Urinary bladder (tissue), 4 donors: Measurements from ENCODE around the gene SRGAP3. TPM values are rescaled to one million over a fixed set of nuclear protein-coding genes. Genes with fewer than 3 reads are reported as not detected.

Source experiments
- DNase-seq: peaks from one replicate; pipeline ENCODE4 v3.0.0-alpha.2; 2015; ENCODE audit errors: extremely low spot score
- H3K27ac ChIP-seq: one replicate; pipeline ENCODE4 v1.5.1; 2013; ENCODE audit warnings: low read depth, mild to moderate bottlenecking, moderate library complexity
- H3K36me3 ChIP-seq: one replicate; pipeline ENCODE4 v1.6.1; 2013; ENCODE audit warnings: mild to moderate bottlenecking, moderate library complexity; ENCODE audit not compliant: insufficient read depth
- H3K4me1 ChIP-seq: one replicate; pipeline ENCODE4 v1.6.1; 2013; ENCODE audit warnings: mild to moderate bottlenecking, moderate library complexity; ENCODE audit not compliant: insufficient read depth
- H3K4me3 ChIP-seq: one replicate; pipeline ENCODE4 v1.5.1; 2013; ENCODE audit warnings: low read depth, low read length
- WGBS: extraction: QIAGEN DNeasy Blood & Tissue Kit; methylation state at CpG from one replicate; pipeline ENCODE4 v1.1.7; 2013; 5-methylcytosine and 5-hydroxymethylcytosine counted together
- polyA plus RNA-seq: library from polyadenylated mRNA; stranded (reverse); fragments of 200-250 nt; gene quantifications from one replicate; pipeline ENCODE4 v1.2.3, GENCODE V29; 2013
- total RNA-seq: library from RNA; depleted of rRNA; stranded (reverse); fragments of >200 nt; gene quantifications from one replicate; pipeline ENCODE4 v1.2.3, GENCODE V29; 2014
- donor health status: healthy with polysubstance abuse.
- donor health status: healthy.

Gene SRGAP3
- total and polyA plus RNA-seq, 2 donors = 3.1 to 21.4 TPM

DNA sequence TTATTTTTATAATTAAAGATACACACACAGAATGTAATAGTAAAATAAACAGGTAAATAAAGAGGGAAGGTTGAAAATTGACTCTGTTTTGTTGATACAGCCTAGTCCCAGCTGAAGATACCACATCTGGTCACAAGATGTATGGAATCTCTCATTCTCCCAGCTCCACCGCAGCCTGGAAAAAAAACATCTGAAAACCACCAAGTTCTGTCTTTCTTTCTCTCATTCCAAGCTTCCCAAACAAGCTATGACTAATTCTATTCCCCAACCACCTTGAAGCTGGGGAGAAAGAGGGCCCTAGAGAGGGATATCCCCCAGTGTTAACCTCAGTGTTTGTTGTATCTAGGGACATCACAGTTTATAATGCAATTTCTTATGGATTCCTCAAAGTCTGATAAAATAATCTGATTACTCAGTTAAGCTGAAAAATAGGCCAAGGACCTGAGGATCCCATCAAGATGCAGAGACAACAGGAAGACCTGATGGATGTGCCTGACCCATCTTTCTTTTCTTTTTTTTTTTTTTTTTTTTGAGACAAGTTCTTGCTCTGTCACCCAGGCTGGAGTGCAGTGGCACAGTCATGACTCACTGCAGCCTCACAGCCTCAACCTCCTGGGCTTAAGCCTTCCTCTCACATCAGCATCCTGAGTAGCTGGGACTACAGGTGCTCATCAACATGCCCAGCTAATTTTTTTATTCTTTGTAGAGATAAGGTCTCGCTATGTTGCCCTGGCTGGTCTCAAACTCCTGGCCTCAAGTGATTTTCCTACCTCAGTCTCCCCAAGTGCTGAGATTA is 38.1 kb downstream of the SRGAP3 start:
- Histone ChIP-seq H3K4me3 (no peak overlapping the region), H3K4me1 (no peaks in the 10 kb centered on the region), H3K36me3 (no peaks in the 10 kb centered on the region), H3K27ac (no peak overlapping the region)
- 78% methylated on average over 2 of the region's 2 CpGs for WGBS
- DNase-seq = no peak

DNA sequence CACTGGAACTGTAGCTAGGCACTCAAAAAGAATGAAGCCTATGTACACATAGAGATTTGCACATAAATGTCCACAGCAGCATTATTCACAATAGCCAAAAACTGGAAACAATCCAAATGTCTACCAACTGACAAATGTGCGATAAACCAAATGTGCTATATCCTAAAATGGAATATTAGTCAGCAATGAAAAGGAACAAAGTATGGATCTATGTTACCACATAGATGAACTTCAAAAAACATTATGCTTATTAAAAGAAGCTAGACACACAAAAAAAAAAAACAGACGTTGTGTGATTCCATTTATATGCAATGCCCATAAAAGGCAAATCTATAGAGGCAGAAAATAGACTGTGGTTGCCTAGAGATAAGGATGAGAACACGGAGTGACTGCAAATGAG is 39.7 kb downstream of the SRGAP3 start:
- H3K4me1 ChIP-seq = no peaks in the 10 kb centered on the region
- WGBS = 79% methylated on average over 3 of the region's 3 CpGs
- H3K36me3 ChIP-seq = no peaks in the 10 kb centered on the region
- DNase-seq = no peak
- H3K27ac ChIP-seq = no peak overlapping the region
- no peak overlapping the region for H3K4me3 ChIP-seq

DNA sequence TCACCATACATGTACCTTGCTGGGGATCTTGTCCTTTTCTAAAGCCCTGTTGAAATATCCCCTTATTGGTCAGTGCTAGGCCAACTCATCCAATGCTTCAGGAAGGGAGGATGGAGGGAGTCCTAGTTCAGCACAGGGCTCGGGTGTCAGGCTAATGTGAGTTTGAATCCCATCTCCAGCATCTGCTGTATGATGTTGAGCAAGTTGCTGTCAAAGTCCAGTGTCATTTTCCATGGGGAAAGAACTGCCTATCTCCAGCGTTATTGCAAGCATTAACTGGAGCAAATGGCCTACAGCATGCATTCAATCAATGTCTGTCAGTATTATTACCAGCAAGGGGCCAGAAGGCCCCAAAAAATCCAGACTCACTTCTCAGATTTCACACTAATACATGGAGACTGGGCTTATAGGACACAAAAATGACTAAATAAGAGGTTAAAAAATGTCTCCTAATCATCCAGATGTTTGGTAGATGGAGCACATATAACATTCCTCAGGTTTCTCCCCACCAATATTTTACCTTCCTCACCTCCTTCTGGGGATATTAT is 40.8 kb downstream of the SRGAP3 start:
- WGBS = 76% methylated on average over 2 of the region's 2 CpGs
- H3K4me1 ChIP-seq = no peaks in the 10 kb centered on the region

DNA sequence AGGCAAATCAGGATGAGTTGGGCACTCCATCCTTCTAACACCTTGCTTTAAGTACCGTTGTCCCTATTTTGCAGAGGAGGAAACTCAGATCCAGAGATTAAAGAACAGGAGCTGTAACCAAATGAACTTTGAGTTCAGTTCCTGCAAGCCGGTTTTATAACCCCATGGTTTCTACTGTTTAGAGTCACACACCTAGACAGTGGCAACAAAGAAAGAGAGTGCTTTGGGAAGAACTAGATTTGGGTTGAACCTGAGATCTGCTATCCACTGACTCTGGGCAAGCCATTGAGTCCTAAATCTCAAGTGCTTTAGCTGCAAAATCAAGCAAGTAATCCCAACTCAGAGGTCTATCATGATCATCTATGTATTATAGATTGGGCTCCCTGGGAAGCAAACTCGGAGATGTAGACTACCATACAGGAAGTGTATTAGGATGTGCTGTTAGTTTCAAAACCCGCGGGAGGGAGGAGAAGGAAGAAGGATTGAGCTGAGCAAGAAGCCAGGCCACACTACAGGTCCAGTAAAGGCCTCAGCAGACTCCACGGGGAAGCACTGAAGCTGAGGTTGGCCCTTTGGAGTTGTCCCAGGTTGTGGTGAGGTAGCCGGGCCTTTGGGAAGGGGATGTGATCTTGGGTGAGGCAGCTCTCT is 42.2 kb downstream of the SRGAP3 start:
- 88% methylated on average over 7 of the region's 7 CpGs for WGBS
- no peaks in the 10 kb centered on the region for H3K4me1 ChIP-seq
- H3K4me3 ChIP-seq = no peak overlapping the region
- H3K27ac ChIP-seq = no peak overlapping the region
- H3K36me3 ChIP-seq = no peaks in the 10 kb centered on the region
- DNase-seq = no peak

More for the DNA sequence above, 40.8 kb downstream of the SRGAP3 start:
- DNase-seq = no peak
- H3K27ac ChIP-seq = no peak overlapping the region
- no peak overlapping the region for H3K4me3 ChIP-seq
- H3K36me3 ChIP-seq = no peaks in the 10 kb centered on the region

DNA sequence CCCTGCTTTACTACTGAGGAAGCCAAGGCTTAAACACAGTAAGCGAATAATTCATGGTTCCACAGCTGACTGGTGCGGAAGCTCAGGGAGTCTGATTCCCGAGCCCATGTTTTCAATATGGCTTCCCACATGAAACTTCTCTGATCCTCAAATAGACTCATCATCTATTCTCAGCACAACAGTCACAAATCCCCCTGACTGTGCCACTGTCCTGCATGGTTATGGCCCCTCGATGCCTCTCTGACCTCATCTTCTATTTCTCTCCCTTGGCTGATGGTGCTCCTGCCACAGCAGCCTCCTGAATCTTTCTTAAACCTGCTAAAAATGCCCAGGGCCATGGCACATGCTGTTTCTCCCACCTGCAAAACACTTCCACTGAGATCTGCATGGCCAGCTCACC is 43.2 kb downstream of the SRGAP3 start:
- Histone ChIP-seq H3K36me3 (no peaks in the 10 kb centered on the region), H3K4me3 (no peak overlapping the region), H3K4me1 (no peaks in the 10 kb centered on the region), H3K27ac (no peak overlapping the region)
- 88% methylated on average over 4 of the region's 4 CpGs for WGBS
- no peak for DNase-seq

DNA sequence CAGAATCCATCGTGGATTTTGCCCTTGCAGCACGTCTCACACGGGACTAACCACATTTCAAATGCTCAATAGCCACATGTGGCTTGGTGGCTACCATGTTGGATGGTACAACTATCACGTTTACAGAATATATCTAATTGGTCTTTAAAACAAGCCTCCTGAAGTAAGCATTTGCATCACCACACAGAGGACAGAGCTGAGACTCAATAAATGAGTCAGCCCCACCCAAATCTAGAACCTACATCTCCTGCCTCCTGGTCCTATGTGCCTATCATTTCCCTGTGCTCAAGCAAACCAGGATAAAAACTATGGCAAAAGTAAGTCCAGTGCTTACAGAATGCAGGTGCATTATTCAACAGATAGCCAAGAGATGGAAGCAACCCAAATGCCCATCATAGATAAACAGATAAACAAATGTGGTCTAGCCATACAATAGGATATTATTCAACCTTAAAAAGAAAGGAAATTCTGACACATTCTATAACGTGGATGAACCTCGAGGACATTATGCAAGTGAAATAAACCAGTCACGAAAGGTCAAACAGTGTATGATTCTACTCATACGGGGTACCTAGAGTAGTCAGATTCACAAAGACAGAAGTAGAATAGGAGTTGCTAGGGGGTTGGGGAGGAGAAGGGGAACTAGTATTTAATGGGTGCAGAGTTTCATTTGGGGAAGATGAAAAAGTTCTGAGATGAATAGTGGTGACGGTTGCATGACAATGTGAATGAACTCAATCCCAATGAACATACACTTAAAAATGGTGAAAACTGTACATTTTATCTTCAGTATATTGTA is 43.9 kb downstream of the SRGAP3 start:
- no peak for DNase-seq
- Histone ChIP-seq H3K4me1 (no peaks in the 10 kb centered on the region), H3K27ac (no peak overlapping the region), H3K4me3 (no peak overlapping the region), H3K36me3 (no peaks in the 10 kb centered on the region)
- WGBS = 88% methylated on average over 9 of the region's 9 CpGs

DNA sequence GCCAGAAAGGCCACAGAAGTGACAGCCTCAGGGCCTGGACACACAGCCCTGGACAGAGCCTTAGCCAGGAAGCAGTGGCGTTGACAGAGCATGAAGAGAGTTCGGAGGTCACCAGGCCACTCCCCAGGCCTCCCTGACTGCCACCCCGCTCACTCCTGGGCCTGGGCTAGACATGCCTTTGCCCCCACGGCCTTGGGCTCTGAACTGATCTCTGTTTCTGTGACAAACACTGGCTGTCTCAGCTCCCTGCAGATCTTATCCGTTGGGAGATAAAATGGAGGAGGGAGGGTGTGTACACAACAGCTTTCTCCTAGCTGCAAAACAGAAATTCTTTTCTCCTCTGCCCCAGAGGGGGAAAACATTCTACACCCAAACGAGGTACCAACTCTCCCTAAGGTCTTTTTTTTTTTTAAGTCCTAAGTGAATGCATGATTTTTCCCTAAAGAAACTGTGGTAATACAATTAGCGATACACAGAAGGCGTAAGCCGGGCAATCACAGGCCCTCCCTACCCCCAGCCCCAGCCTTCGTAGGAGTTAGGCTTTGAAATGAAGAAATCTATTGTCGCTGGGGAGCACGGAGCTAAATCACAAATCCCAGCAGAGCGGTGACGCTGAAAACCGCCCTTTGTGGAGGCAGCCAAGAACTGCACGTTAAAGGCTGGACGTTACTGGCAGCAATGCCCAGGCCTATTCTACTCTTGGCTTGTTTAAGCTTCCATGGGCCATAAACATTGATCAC is 45.0 kb downstream of the SRGAP3 start:
- H3K36me3 ChIP-seq = no peaks in the 10 kb centered on the region
- no peak overlapping the region for H3K27ac ChIP-seq
- no peak overlapping the region for H3K4me3 ChIP-seq
- 75% methylated on average over 17 of the region's 17 CpGs for WGBS
- DNase-seq = no peak
- H3K4me1 ChIP-seq = no peaks in the 10 kb centered on the region

DNA sequence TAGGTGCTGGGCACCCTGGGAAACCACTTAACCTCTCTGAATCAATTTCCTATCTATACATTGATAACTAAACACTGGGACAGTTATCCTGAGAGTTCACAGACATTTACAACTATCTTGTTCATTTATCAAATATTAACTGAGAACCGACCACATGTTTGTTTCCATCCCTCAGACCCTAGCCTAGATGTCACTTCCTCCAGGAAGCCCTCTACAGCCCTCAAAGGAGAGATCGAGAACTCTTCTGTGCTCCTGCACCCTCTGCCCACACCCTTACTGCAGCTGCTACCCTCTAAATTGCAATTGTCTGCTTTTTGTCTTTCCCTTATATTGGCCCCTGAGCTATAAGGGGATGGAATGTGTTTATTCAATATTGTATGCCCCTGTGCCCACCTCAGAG is 46.1 kb downstream of the SRGAP3 start:
- no peak overlapping the region for H3K27ac ChIP-seq
- WGBS = 90% methylated on average over 2 of the region's 2 CpGs
- H3K36me3 ChIP-seq = no peaks in the 10 kb centered on the region
- no peak overlapping the region for H3K4me3 ChIP-seq
- DNase-seq = no peak
- H3K4me1 ChIP-seq = no peaks in the 10 kb centered on the region

DNA sequence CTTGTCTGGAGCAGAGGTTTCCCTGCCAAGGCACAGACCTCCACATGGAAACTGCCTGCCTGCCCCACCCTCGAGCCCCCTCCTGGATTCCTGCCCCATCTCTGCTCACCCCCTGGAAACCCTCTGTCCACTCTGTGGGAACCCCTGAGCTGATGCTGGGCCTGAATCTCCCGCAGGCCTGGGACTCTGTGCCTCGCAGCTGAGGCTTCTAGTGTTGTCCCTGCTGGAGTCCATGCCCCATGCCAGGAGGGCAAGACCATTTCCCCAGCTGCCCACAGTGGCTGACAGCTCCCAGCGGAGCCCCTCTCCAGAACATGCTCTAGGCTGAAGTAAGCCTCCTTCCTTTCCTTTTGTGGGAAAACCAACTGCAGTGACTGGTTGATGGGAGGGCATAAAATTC is 46.9 kb downstream of the SRGAP3 start:
- Histone ChIP-seq H3K27ac (no peak overlapping the region), H3K4me3 (no peak overlapping the region), H3K36me3 (no peaks in the 10 kb centered on the region), H3K4me1 (no peaks in the 10 kb centered on the region)
- WGBS = 92% methylated on average over 4 of the region's 4 CpGs
- DNase-seq = no peak

DNA sequence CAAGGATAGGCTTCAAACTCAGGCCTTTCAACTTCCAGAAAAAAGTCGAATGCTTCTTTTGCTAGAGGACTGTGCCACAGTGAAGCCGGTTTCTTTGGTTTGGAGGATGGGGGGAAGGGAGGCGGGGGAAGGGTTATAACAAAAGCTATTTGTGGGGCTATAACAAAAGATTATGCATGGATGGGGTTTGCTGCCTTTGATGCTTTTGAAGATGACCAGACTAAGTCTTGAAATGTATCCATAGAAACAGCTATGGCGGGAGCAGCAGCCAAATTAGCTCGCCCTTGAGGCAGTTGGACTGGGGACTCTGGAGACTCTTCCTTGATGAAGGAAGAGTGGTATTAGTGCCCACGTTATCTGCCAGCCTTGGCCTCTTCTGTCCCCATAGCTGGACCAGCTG is 47.5 kb downstream of the SRGAP3 start:
- Histone ChIP-seq H3K4me3 (no peak overlapping the region), H3K27ac (no peak overlapping the region), H3K36me3 (no peaks in the 10 kb centered on the region), H3K4me1 (no peaks in the 10 kb centered on the region)
- WGBS = 92% methylated on average over 6 of the region's 6 CpGs
- no peak for DNase-seq

DNA sequence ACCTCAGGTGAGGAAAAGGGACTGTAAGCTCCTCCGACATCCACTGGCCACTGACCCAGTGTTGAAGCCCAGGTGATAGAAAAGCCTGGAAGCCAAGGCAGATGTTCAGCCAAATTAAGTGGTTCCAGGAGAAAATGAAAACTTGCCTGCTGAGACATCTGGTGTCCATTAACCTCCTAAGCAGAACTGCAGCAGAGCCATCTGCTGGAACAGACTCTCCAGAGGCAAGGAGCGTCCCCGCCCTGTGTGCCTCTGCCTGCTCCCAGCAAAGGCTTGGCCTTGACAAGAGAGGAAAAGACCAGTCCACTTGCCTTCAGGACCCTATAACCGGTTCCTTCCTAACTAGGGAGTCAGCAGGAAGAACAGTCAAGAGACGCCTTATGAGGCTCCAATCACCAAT is 48.2 kb downstream of the SRGAP3 start:
- Histone ChIP-seq H3K4me3 (no peak overlapping the region), H3K27ac (no peak overlapping the region), H3K36me3 (no peaks in the 10 kb centered on the region), H3K4me1 (no peaks in the 10 kb centered on the region)
- DNase-seq = no peak
- WGBS = 86% methylated on average over 5 of the region's 5 CpGs

DNA sequence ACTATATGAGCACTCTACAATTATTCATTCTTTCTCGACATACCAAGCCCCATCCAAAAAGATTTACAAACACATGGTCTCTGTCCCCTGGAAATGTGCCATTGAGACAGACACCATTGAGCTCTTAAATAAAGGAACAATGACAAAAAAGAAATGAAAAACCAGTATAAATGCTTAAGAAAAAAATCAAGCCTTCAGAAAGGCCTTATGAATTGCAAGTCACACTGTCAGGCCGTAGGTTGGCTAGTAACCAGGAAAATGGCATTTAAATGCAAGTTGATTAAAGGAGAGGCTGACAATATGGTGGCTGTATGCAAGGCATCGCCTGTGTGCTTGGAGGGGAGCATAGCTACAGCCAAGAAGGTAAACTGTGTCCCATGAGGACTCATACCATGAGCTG is 49.7 kb downstream of the SRGAP3 start:
- WGBS = 89% methylated on average over 3 of the region's 3 CpGs

DNA sequence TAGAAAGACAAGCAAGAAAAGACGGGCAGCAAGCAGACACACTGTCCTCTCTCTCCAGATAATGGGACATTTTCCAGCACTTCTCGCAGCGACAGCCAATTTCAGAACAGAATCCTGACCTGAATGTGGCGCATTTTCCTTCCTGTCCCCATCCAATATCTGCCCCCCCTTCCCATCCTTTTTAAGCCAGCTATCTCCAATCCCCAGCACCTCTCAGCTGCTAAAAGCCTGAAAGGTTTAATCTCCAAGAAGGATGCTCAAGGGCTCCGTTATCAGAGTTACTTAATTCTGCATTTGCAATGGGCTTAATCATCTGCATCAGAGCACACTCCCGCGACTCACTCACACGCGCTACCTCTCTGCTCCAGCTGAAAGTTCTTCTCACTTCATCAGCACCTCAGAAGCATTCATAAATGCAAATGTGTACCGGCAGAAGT is 50.5 kb downstream of the SRGAP3 start:
- WGBS = 71% methylated on average over 10 of the region's 10 CpGs
- H3K4me3 ChIP-seq = no peak overlapping the region
- DNase-seq = no peak

More for the DNA sequence above, 49.7 kb downstream of the SRGAP3 start:
- DNase-seq = no peak
- no peaks in the 10 kb centered on the region for H3K4me1 ChIP-seq
- H3K36me3 ChIP-seq = no peaks in the 10 kb centered on the region
- no peak overlapping the region for H3K27ac ChIP-seq
- no peak overlapping the region for H3K4me3 ChIP-seq

More for the DNA sequence above, 50.5 kb downstream of the SRGAP3 start:
- H3K36me3 ChIP-seq = no peaks in the 10 kb centered on the region
- H3K4me1 ChIP-seq = no peaks in the 10 kb centered on the region
- H3K27ac ChIP-seq = no peak overlapping the region
